AG04449 (cell line): ENCODE results near the gene SWI5.

Experiments
- CTCF ChIA-PET: fragments of 350-600 bp; formaldehyde crosslinking; extraction: SDS; loops from one replicate; lab custom pipeline; 2021; ENCODE audit warnings: antibody characterized with exemption; lab: Yijun Ruan, JAX
- POLR2A ChIA-PET: fragments of 400-600, 350-600 bp; formaldehyde crosslinking; extraction: SDS; loops from one replicate; lab custom pipeline; 2020; ENCODE audit warnings: antibody characterized with exemption, inconsistent platforms; lab: Yijun Ruan, JAX
- DNase-seq: peaks from one replicate; pipeline ENCODE4 v3.0.0-alpha.2; 2010; ENCODE audit warnings: low read depth, low spot score
- H3K4me3 ChIP-seq: 2 replicates; pipeline ENCODE4 v1.5.1; 2011; ENCODE audit warnings: low read depth, mild to moderate bottlenecking, control low read depth, low read length
- TF ChIP-seq, protein P1 (sequence below): IDR thresholded peaks from one replicate; pipeline ENCODE4 v1.5.1; 2011; ENCODE audit warnings: mild to moderate bottlenecking, moderate library complexity, low read length, control low read depth, inconsistent platforms; ENCODE audit not compliant: insufficient read depth; ENCODE audit errors: missing control alignments

SWI5 gene

GRCh38 chr9:128335914-128336313 lies 59.8 kb downstream of the SWI5 start:
- CTCF ChIA-PET = interaction anchor here (0.6 to 2.2 kb wide), 8 partner anchors 8 to 41 kb away, joined by 3 to 11 read pairs (median 3); partner anchors contain the start of gene COQ4
- POLR2A ChIA-PET = no interaction called here
- no peak overlapping the region for H3K4me3 ChIP-seq
- DNase-seq = no peak
- TF ChIP-seq, protein P1, sequence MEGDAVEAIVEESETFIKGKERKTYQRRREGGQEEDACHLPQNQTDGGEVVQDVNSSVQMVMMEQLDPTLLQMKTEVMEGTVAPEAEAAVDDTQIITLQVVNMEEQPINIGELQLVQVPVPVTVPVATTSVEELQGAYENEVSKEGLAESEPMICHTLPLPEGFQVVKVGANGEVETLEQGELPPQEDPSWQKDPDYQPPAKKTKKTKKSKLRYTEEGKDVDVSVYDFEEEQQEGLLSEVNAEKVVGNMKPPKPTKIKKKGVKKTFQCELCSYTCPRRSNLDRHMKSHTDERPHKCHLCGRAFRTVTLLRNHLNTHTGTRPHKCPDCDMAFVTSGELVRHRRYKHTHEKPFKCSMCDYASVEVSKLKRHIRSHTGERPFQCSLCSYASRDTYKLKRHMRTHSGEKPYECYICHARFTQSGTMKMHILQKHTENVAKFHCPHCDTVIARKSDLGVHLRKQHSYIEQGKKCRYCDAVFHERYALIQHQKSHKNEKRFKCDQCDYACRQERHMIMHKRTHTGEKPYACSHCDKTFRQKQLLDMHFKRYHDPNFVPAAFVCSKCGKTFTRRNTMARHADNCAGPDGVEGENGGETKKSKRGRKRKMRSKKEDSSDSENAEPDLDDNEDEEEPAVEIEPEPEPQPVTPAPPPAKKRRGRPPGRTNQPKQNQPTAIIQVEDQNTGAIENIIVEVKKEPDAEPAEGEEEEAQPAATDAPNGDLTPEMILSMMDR = no peak

- CTCF ChIA-PET = interaction anchor here (0.8 to 1.6 kb wide), 4 partner anchors 24 to 101 kb away, joined by 3 to 7 read pairs (median 3); no protein-coding TSS in a partner anchor
Measured at GRCh38 chr9:128337936-128338335, 61.9 kb downstream of the SWI5 start.

More at GRCh38 chr9:128337936-128338335, 61.9 kb downstream of the SWI5 start:
- no peak for DNase-seq
- TF ChIP-seq, protein P1 = no peak
- POLR2A ChIA-PET = no interaction called here
- H3K4me3 ChIP-seq = no peak overlapping the region
